Mesendoderm (in vitro differentiated cells): ENCODE measurements around the gene RPGRIP1.

Source experiments
- DNase-seq: peaks from one replicate; pipeline ENCODE4 v3.0.0; 2013
- H2AK5ac ChIP-seq: 2 replicates; pipeline ENCODE4 v1.6.1; 2013; ENCODE audit warnings: low read length, inconsistent platforms
- H2BK120ac ChIP-seq: 2 replicates; pipeline ENCODE4 v1.6.1; 2013; ENCODE audit warnings: low read depth, mild to moderate bottlenecking, low read length, moderate library complexity, mixed read lengths
- H2BK15ac ChIP-seq: replicated peaks from 2 replicates; pipeline ENCODE4 v1.6.1; 2013; ENCODE audit warnings: low read depth, mild to moderate bottlenecking, moderate library complexity
- H2BK5ac ChIP-seq: 2 replicates; pipeline ENCODE4 v1.6.1; 2013; ENCODE audit warnings: low read length, inconsistent platforms
- H3K18ac ChIP-seq: 2 replicates; pipeline ENCODE4 v1.6.1; 2013; ENCODE audit warnings: mild to moderate bottlenecking, low read length, mixed read lengths
- H3K23ac ChIP-seq: one replicate; pipeline ENCODE4 v1.6.1; 2013; ENCODE audit warnings: low read length
- H3K27ac ChIP-seq: 2 replicates; pipeline ENCODE4 v1.5.1; 2013; ENCODE audit warnings: low read depth, mild to moderate bottlenecking, inconsistent platforms, low read length, moderate library complexity
- H3K27me3 ChIP-seq: 2 replicates; pipeline ENCODE4 v1.6.1; 2013; ENCODE audit warnings: low read length, control low read depth, mild to moderate bottlenecking, inconsistent platforms; ENCODE audit not compliant: insufficient read depth, poor library complexity
- H3K36me3 ChIP-seq: 2 replicates; pipeline ENCODE4 v1.6.1; 2013; ENCODE audit warnings: low read length, inconsistent platforms; ENCODE audit not compliant: control insufficient read depth, insufficient read depth
- H3K4ac ChIP-seq: one replicate; pipeline ENCODE4 v1.6.1; 2013; ENCODE audit warnings: low read depth, mild to moderate bottlenecking, low read length, moderate library complexity
- H3K4me1 ChIP-seq: 2 replicates; pipeline ENCODE4 v1.6.1; 2013; ENCODE audit warnings: low read depth, low read length, inconsistent platforms; ENCODE audit not compliant: control insufficient read depth
- H3K4me2 ChIP-seq: 2 replicates; pipeline ENCODE4 v1.6.1; 2013; ENCODE audit warnings: low read length
- H3K4me3 ChIP-seq: 2 replicates; pipeline ENCODE4 v1.5.1; 2013; ENCODE audit warnings: mild to moderate bottlenecking, low read length
- H3K56ac ChIP-seq: one replicate; pipeline ENCODE4 v1.6.1; 2013; ENCODE audit warnings: low read length
- H3K79me1 ChIP-seq: 2 replicates; pipeline ENCODE4 v1.6.1; 2013; ENCODE audit warnings: low read length, inconsistent platforms
- H3K79me2 ChIP-seq: 2 replicates; pipeline ENCODE4 v1.6.1; 2013; ENCODE audit warnings: mild to moderate bottlenecking, low read length; ENCODE audit not compliant: control insufficient read depth, insufficient read depth
- H3K9ac ChIP-seq: 2 replicates; pipeline ENCODE4 v1.6.1; 2013; ENCODE audit warnings: low read length, inconsistent platforms
- H4K5ac ChIP-seq: one replicate; pipeline ENCODE4 v1.6.1; 2013; ENCODE audit warnings: low read length
- H4K8ac ChIP-seq: one replicate; pipeline ENCODE4 v1.6.1; 2013; ENCODE audit warnings: low read depth, mild to moderate bottlenecking, control low read depth, low read length, moderate library complexity
- WGBS: extraction: QIAGEN DNeasy Blood & Tissue Kit; methylation state at CpG from one replicate; pipeline ENCODE4 v1.1.7; 2013; ENCODE audit warnings: low lambda C conversion rate, missing lambda C conversion rate; ENCODE audit not compliant: insufficient coverage; ENCODE audit errors: extremely low coverage; 5-methylcytosine and 5-hydroxymethylcytosine counted together

RPGRIP1 gene

GRCh38 chr14:21308479-21309237 is 28.8 kb downstream of the RPGRIP1 start:
- H3K4me2 ChIP-seq: peak overlapping the region; percentile 40
- no peaks in the 10 kb centered on the region for H3K4me1 ChIP-seq
- peak overlapping the region; percentile 66 for H3K27ac ChIP-seq
- no peaks in the 10 kb centered on the region for H3K27me3 ChIP-seq
- peak overlapping the region; percentile 87 for H2BK5ac ChIP-seq
- H3K18ac ChIP-seq: peak overlapping the region; percentile 87
- H3K36me3 ChIP-seq: no peaks in the 10 kb centered on the region
- no peak overlapping the region for H4K5ac ChIP-seq
- H3K4me3 ChIP-seq: peak overlapping the region; percentile 15
- H3K79me2 ChIP-seq: no peaks in the 10 kb centered on the region
- H3K4ac ChIP-seq: peak overlapping the region; percentile 98
- H3K9ac ChIP-seq: peak overlapping the region; percentile 77
- H3K79me1 ChIP-seq: no peaks in the 10 kb centered on the region
- H4K8ac ChIP-seq: no peak overlapping the region
- peak; percentile 99 for DNase-seq
- peak overlapping the region; percentile 46 for H2BK15ac ChIP-seq
- no peak overlapping the region for H2AK5ac ChIP-seq
- peak overlapping the region; percentile 33 for H2BK120ac ChIP-seq
- peak overlapping the region; percentile 88 for H3K56ac ChIP-seq
- WGBS: no CpG with 5 or more reads among the region's 16 CpGs
- H3K23ac ChIP-seq: no peak overlapping the region

GRCh38 chr14:21309238-21309636 is 29.4 kb downstream of the RPGRIP1 start:
- Histone ChIP-seq H2BK120ac (peak overlapping the region; percentile 33), H3K36me3 (no peaks in the 10 kb centered on the region), H2BK5ac (peak overlapping the region; percentile 87), H3K79me1 (no peaks in the 10 kb centered on the region), H4K8ac (no peak overlapping the region), H3K56ac (peak overlapping the region; percentile 88), H2BK15ac (peak overlapping the region; percentile 46), H3K79me2 (no peaks in the 10 kb centered on the region), H3K4me3 (no peak overlapping the region), H3K27ac (peak overlapping the region; percentile 66), H4K5ac (peak overlapping the region; percentile 87), H3K4ac (peak overlapping the region; percentile 98), H2AK5ac (no peak overlapping the region), H3K4me1 (no peaks in the 10 kb centered on the region), H3K27me3 (no peaks in the 10 kb centered on the region), H3K23ac (no peak overlapping the region), H3K4me2 (no peak overlapping the region), H3K18ac (peak overlapping the region; percentile 87), H3K9ac (peak overlapping the region; percentile 68)
- no CpG with 5 or more reads among the region's 8 CpGs for WGBS
- no peak for DNase-seq

GRCh38 chr14:21309956-21310355 is 30.1 kb downstream of the RPGRIP1 start:
- Histone ChIP-seq H3K27me3 (no peaks in the 10 kb centered on the region), H3K79me1 (no peaks in the 10 kb centered on the region)
- DNase-seq: no peak

GRCh38 chr14:21311614-21312013 is 31.7 kb downstream of the RPGRIP1 start:
- Histone ChIP-seq H4K5ac (no peak overlapping the region), H4K8ac (no peak overlapping the region)
- no CpG with 5 or more reads among the region's 2 CpGs for WGBS

More at GRCh38 chr14:21309956-21310355, 30.1 kb downstream of the RPGRIP1 start:
- Histone ChIP-seq H3K23ac (no peak overlapping the region), H3K79me2 (no peaks in the 10 kb centered on the region), H2AK5ac (no peak overlapping the region), H3K4me1 (no peaks in the 10 kb centered on the region), H4K8ac (no peak overlapping the region), H3K18ac (no peak overlapping the region), H3K27ac (no peak overlapping the region), H3K9ac (no peak overlapping the region), H3K56ac (no peak overlapping the region), H4K5ac (no peak overlapping the region), H2BK15ac (no peak overlapping the region), H3K4me2 (no peak overlapping the region), H2BK120ac (no peak overlapping the region), H3K36me3 (no peaks in the 10 kb centered on the region), H3K4ac (no peak overlapping the region), H3K4me3 (no peak overlapping the region), H2BK5ac (no peak overlapping the region)
- WGBS: no CpG with 5 or more reads among the region's 3 CpGs

GRCh38 chr14:21313512-21313911 is 33.6 kb downstream of the RPGRIP1 start:
- Histone ChIP-seq H4K8ac (no peak overlapping the region), H3K23ac (no peak overlapping the region), H3K79me2 (no peaks in the 10 kb centered on the region), H3K18ac (no peak overlapping the region), H3K4me3 (no peak overlapping the region), H3K4ac (no peak overlapping the region), H3K27me3 (no peaks in the 10 kb centered on the region), H3K56ac (no peak overlapping the region), H2BK120ac (no peak overlapping the region), H3K4me2 (no peak overlapping the region), H3K79me1 (no peaks in the 10 kb centered on the region), H3K36me3 (no peaks in the 10 kb centered on the region), H3K4me1 (no peaks in the 10 kb centered on the region), H3K27ac (no peak overlapping the region), H4K5ac (no peak overlapping the region), H3K9ac (no peak overlapping the region), H2BK15ac (no peak overlapping the region), H2BK5ac (no peak overlapping the region), H2AK5ac (no peak overlapping the region)
- no peak for DNase-seq
- WGBS: no CpG with 5 or more reads among the region's 12 CpGs

More at GRCh38 chr14:21311614-21312013, 31.7 kb downstream of the RPGRIP1 start:
- no peak overlapping the region for H3K4me3 ChIP-seq
- no peaks in the 10 kb centered on the region for H3K36me3 ChIP-seq
- H2AK5ac ChIP-seq: no peak overlapping the region
- H3K23ac ChIP-seq: no peak overlapping the region
- no peak overlapping the region for H3K9ac ChIP-seq
- no peak overlapping the region for H3K4me2 ChIP-seq
- no peak overlapping the region for H2BK120ac ChIP-seq
- H2BK15ac ChIP-seq: no peak overlapping the region
- no peak overlapping the region for H3K56ac ChIP-seq
- H3K79me2 ChIP-seq: no peaks in the 10 kb centered on the region
- H3K27me3 ChIP-seq: no peaks in the 10 kb centered on the region
- no peak overlapping the region for H3K18ac ChIP-seq
- no peaks in the 10 kb centered on the region for H3K4me1 ChIP-seq
- no peak overlapping the region for H3K27ac ChIP-seq
- no peak overlapping the region for H3K4ac ChIP-seq
- H2BK5ac ChIP-seq: no peak overlapping the region
- no peak for DNase-seq
- H3K79me1 ChIP-seq: no peaks in the 10 kb centered on the region
